Skeletal muscle tissue (tissue), 4 donors: Measurements from ENCODE around the gene GCC1. TPM values are rescaled to one million over a fixed set of nuclear protein-coding genes. Genes with fewer than 3 reads are reported as not detected.

Experiments used
- H3K27ac ChIP-seq: one replicate; pipeline ENCODE4 v1.7.0; 2013; ENCODE audit warnings: mild to moderate bottlenecking, low read depth, low read length, inconsistent platforms
- H3K27me3 ChIP-seq, 3 donors: one replicate each; pipeline ENCODE4 v1.7.0; 2013; ENCODE audit warnings: low read length in 3 of 3; ENCODE audit not compliant: control insufficient read depth in 3 of 3, insufficient read depth in 3 of 3
- H3K36me3 ChIP-seq, 3 donors: one replicate each; pipeline ENCODE4 v1.7.0; 2013; ENCODE audit warnings: low read length in 3 of 3; ENCODE audit not compliant: control insufficient read depth in 3 of 3, insufficient read depth in 3 of 3
- H3K4me1 ChIP-seq, 3 donors: one replicate each; pipeline ENCODE4 v1.7.0; 2013; ENCODE audit warnings: low read length in 3 of 3, mild to moderate bottlenecking in 3 of 3; ENCODE audit not compliant: control insufficient read depth in 3 of 3, insufficient read depth in 3 of 3
- H3K4me3 ChIP-seq, 3 donors: one replicate each; pipeline ENCODE4 v1.7.0; 2013; ENCODE audit warnings: low read length in 3 of 3
- H3K9ac ChIP-seq, 3 donors: one replicate each; pipeline ENCODE4 v1.7.0; 2013; ENCODE audit warnings: low read length in 3 of 3, mild to moderate bottlenecking in 3 of 3, moderate library complexity in 2 of 3, low read depth in 1 of 3
- H3K9me3 ChIP-seq, 3 donors: one replicate each; pipeline ENCODE4 v1.7.0; 2013; ENCODE audit warnings: low read length in 3 of 3; ENCODE audit not compliant: control insufficient read depth in 3 of 3
- total RNA-seq: library from RNA; depleted of rRNA; stranded (reverse); fragments of >200 nt; gene quantifications from one replicate; pipeline ENCODE4 v1.2.3, GENCODE V29; 2014
- donor health status: Osteomylitis.

Gene GCC1
- total RNA-seq, 1 donor from 2014 or later = 14.6 TPM

- Histone ChIP-seq H3K27ac (no peak overlapping the region), H3K27me3 (no peaks in the 10 kb centered on the region), H3K36me3 (peaks cover 18 to 22% (median 20%) of the 10 kb centered on the region in 3 donors), H3K9ac (no peak overlapping the region), H3K9me3 (no peaks in the 10 kb centered on the region), H3K4me1 (peaks cover 16 to 19% (median 16%) of the 10 kb centered on the region in 3 donors), H3K4me3 (no peak overlapping the region)
Measured at GRCh38 chr7:127591591-127591990, 6.2 kb upstream of the GCC1 start.

- no peak overlapping the region for H3K9ac ChIP-seq
- H3K27ac ChIP-seq = no peak overlapping the region
- H3K4me1 ChIP-seq = peaks cover 16 to 19% (median 16%) of the 10 kb centered on the region in 3 donors
- H3K36me3 ChIP-seq = peaks cover 18 to 22% (median 20%) of the 10 kb centered on the region in 3 donors
- no peak overlapping the region for H3K4me3 ChIP-seq
- H3K9me3 ChIP-seq = no peaks in the 10 kb centered on the region
- H3K27me3 ChIP-seq = no peaks in the 10 kb centered on the region
Measured at GRCh38 chr7:127591189-127591588, 5.8 kb upstream of the GCC1 start.

GRCh38 chr7:127589896-127590295, 4.5 kb upstream of the GCC1 start:
- H3K9me3 ChIP-seq = no peaks in the 10 kb centered on the region
- H3K36me3 ChIP-seq = peaks cover 18 to 22% (median 20%) of the 10 kb centered on the region in 3 donors
- H3K27me3 ChIP-seq = no peaks in the 10 kb centered on the region
- peak overlapping the region; percentile 90 for H3K27ac ChIP-seq
- no peak overlapping the region for H3K4me3 ChIP-seq
- H3K4me1 ChIP-seq = peaks cover 22 to 29% (median 22%) of the 10 kb centered on the region in 3 donors
- peak overlapping the region in 2 of 3 donors; percentile 79 to 97 for H3K9ac ChIP-seq

- peak overlapping the region; percentile 79 to 97 (median 90) for H3K9ac ChIP-seq
- peak overlapping the region; percentile 86 to 96 (median 94) for H3K4me3 ChIP-seq
- H3K27me3 ChIP-seq = no peaks in the 10 kb centered on the region
- peaks cover 32 to 39% (median 33%) of the 10 kb centered on the region in 3 donors for H3K4me1 ChIP-seq
- H3K36me3 ChIP-seq = peaks cover 18 to 22% (median 20%) of the 10 kb centered on the region in 3 donors
- H3K27ac ChIP-seq = peak overlapping the region; percentile 90
- no peaks in the 10 kb centered on the region for H3K9me3 ChIP-seq
Measured at GRCh38 chr7:127588697-127589482, 3.5 kb upstream of the GCC1 start.

- Histone ChIP-seq H3K4me3 (peak within 1 kb of the TSS; percentile 86 to 96 (median 94)), H3K27ac (peak within 1 kb of the TSS; percentile 90), H3K9me3 (no peaks in the 10 kb centered on the region), H3K36me3 (peaks cover 20 to 22% (median 20%) of the 10 kb centered on the region in 3 donors), H3K27me3 (no peaks in the 10 kb centered on the region), H3K9ac (peak within 1 kb of the TSS; percentile 84 to 97 (median 94)), H3K4me1 (peaks cover 39 to 46% (median 40%) of the 10 kb centered on the region in 3 donors)
Measured at GRCh38 chr7:127588019-127588696, 2.8 kb upstream of the GCC1 start, which contains the start of gene ARF5. ARF5 (plus strand) TSS chr7:127588411; CDS start chr7:127588499, 88 bp downstream.

- H3K36me3 ChIP-seq = peaks cover 22 to 24% (median 22%) of the 10 kb centered on the region in 3 donors
- H3K4me3 ChIP-seq = peak overlapping the region; percentile 77 to 94 (median 90)
- no peaks in the 10 kb centered on the region for H3K27me3 ChIP-seq
- no peaks in the 10 kb centered on the region for H3K9me3 ChIP-seq
- peak overlapping the region; percentile 82 to 94 (median 84) for H3K9ac ChIP-seq
- peaks cover 43 to 52% (median 45%) of the 10 kb centered on the region in 3 donors for H3K4me1 ChIP-seq
- H3K27ac ChIP-seq = peak overlapping the region; percentile 90
Measured at GRCh38 chr7:127587663-127588018, 2.2 kb upstream of the GCC1 start.

- Histone ChIP-seq H3K9ac (no peak overlapping the region), H3K27me3 (no peaks in the 10 kb centered on the region), H3K36me3 (peaks cover 25 to 31% (median 27%) of the 10 kb centered on the region in 3 donors), H3K4me1 (peaks cover 55 to 65% (median 56%) of the 10 kb centered on the region in 3 donors), H3K4me3 (peak overlapping the region in 1 of 3 donors; percentile 94), H3K27ac (no peak overlapping the region), H3K9me3 (no peaks in the 10 kb centered on the region)
Measured at GRCh38 chr7:127586346-127586745, 950 bp upstream of the GCC1 start.

- Histone ChIP-seq H3K27me3 (no peaks in the 10 kb centered on the region), H3K27ac (peak overlapping the region; percentile 81), H3K4me1 (peaks cover 59 to 71% (median 61%) of the 10 kb centered on the region in 3 donors), H3K36me3 (peaks cover 15 to 28% (median 19%) of the 10 kb centered on the region in 3 donors), H3K9ac (peak overlapping the region; percentile 89 to 94 (median 92)), H3K4me3 (peak overlapping the region; percentile 89 to 95 (median 94)), H3K9me3 (no peaks in the 10 kb centered on the region)
Measured at GRCh38 chr7:127584648-127585043, 750 bp downstream of the GCC1 start.

GRCh38 chr7:127582361-127582760, 3.0 kb downstream of the GCC1 start:
- H3K27me3 ChIP-seq = no peaks in the 10 kb centered on the region
- H3K9me3 ChIP-seq = no peaks in the 10 kb centered on the region
- H3K27ac ChIP-seq = no peak overlapping the region
- H3K4me1 ChIP-seq = peaks cover 46 to 53% (median 46%) of the 10 kb centered on the region in 3 donors
- H3K36me3 ChIP-seq = peaks cover 15 to 36% (median 20%) of the 10 kb centered on the region in 3 donors
- peak overlapping the region; percentile 10 to 45 (median 17) for H3K4me3 ChIP-seq
- peak overlapping the region in 2 of 3 donors; percentile 8 to 62 for H3K9ac ChIP-seq
